H9 (cell line): ENCODE data around the gene PI4KB. TPM values are rescaled to one million over a fixed set of nuclear protein-coding genes. Genes with fewer than 3 reads are reported as not detected.

ENCODE experiments used
- DNase-seq: peaks from one replicate; pipeline ENCODE4 v3.0.0-alpha.2; 2017
- H2AFZ ChIP-seq: one replicate; pipeline ENCODE4 v1.6.1; 2013; ENCODE audit warnings: mild to moderate bottlenecking, low read length, control low read depth, moderate library complexity
- H2AK5ac ChIP-seq: 2 replicates; pipeline ENCODE4 v1.6.1; 2013; ENCODE audit warnings: low read length, control low read depth, mixed read lengths; ENCODE audit not compliant: insufficient read length
- H2BK120ac ChIP-seq: one replicate; pipeline ENCODE4 v1.6.1; 2013; ENCODE audit warnings: low read depth, mild to moderate bottlenecking, low read length, control low read depth, inconsistent platforms; ENCODE audit not compliant: poor library complexity, severe bottlenecking
- H2BK12ac ChIP-seq: 2 replicates; pipeline ENCODE4 v1.6.1; 2013; ENCODE audit warnings: low read length, control low read depth, mixed read lengths, low read depth; ENCODE audit not compliant: insufficient read length
- H2BK15ac ChIP-seq: 2 replicates; pipeline ENCODE4 v1.6.1; 2013; ENCODE audit warnings: low read depth, low read length, control low read depth
- H2BK20ac ChIP-seq: one replicate; pipeline ENCODE4 v1.6.1; 2013; ENCODE audit warnings: low read depth, mild to moderate bottlenecking, low read length, control low read depth, inconsistent platforms; ENCODE audit not compliant: poor library complexity, severe bottlenecking
- H2BK5ac ChIP-seq: 2 replicates; pipeline ENCODE4 v1.6.1; 2013; ENCODE audit warnings: low read length, control low read depth, mixed read lengths; ENCODE audit not compliant: insufficient read length
- H3K14ac ChIP-seq: 2 replicates; pipeline ENCODE4 v1.6.1; 2013; ENCODE audit warnings: low read length, control low read depth; ENCODE audit not compliant: insufficient read depth
- H3K18ac ChIP-seq: 2 replicates; pipeline ENCODE4 v1.6.1; 2013; ENCODE audit warnings: low read depth, mild to moderate bottlenecking, mixed read lengths, low read length, control low read depth; ENCODE audit not compliant: insufficient read length
- H3K23ac ChIP-seq: 2 replicates; pipeline ENCODE4 v1.6.1; 2013; ENCODE audit warnings: low read length, control low read depth, mixed read lengths, low read depth; ENCODE audit not compliant: insufficient read length
- H3K23me2 ChIP-seq: 2 replicates; pipeline ENCODE4 v1.6.1; 2013; ENCODE audit warnings: low read depth, mild to moderate bottlenecking, mixed read lengths, low read length, control low read depth; ENCODE audit not compliant: insufficient read length, poor library complexity, severe bottlenecking
- H3K27ac ChIP-seq: 2 replicates; pipeline ENCODE4 v1.5.1; 2013; ENCODE audit warnings: low read length, control low read depth, mixed read lengths, low read depth; ENCODE audit not compliant: insufficient read length
- H3K27me3 ChIP-seq: 2 replicates; pipeline ENCODE4 v1.6.1; 2013; ENCODE audit warnings: low read length, control low read depth, inconsistent platforms; ENCODE audit not compliant: insufficient read depth
- H3K4ac ChIP-seq: 2 replicates; pipeline ENCODE4 v1.6.1; 2013; ENCODE audit warnings: low read depth, mild to moderate bottlenecking, control low read depth, inconsistent platforms, low read length, moderate library complexity
- H3K4me1 ChIP-seq: 2 replicates; pipeline ENCODE4 v1.6.1; 2013; ENCODE audit warnings: low read length, control low read depth, inconsistent platforms; ENCODE audit not compliant: insufficient read depth
- H3K4me2 ChIP-seq: 2 replicates; pipeline ENCODE4 v1.6.1; 2013; ENCODE audit warnings: low read length, control low read depth, mixed read lengths; ENCODE audit not compliant: insufficient read length, insufficient read depth
- H3K56ac ChIP-seq: 2 replicates; pipeline ENCODE4 v1.6.1; 2013; ENCODE audit warnings: low read depth, mild to moderate bottlenecking, mixed read lengths, low read length, control low read depth; ENCODE audit not compliant: insufficient read length
- H3K79me1 ChIP-seq: 2 replicates; pipeline ENCODE4 v1.6.1; 2013; ENCODE audit warnings: low read depth, mild to moderate bottlenecking, moderate library complexity, low read length, control low read depth, inconsistent platforms; ENCODE audit not compliant: insufficient read depth, poor library complexity, severe bottlenecking
- H3K79me2 ChIP-seq: 2 replicates; pipeline ENCODE4 v1.6.1; 2013; ENCODE audit warnings: low read length, control low read depth, inconsistent platforms; ENCODE audit not compliant: insufficient read depth
- H3K9ac ChIP-seq: 2 replicates; pipeline ENCODE4 v1.6.1; 2013; ENCODE audit warnings: low read length, control low read depth, mixed read lengths; ENCODE audit not compliant: insufficient read length; ENCODE audit errors: extremely low read depth
- H3K9me3 ChIP-seq: one replicate; pipeline ENCODE4 v1.6.1; 2013; ENCODE audit warnings: low read depth, low read length, inconsistent platforms; ENCODE audit not compliant: control insufficient read depth
- H3T11ph ChIP-seq: one replicate; pipeline ENCODE4 v1.6.1; 2013; ENCODE audit warnings: mild to moderate bottlenecking, low read length, control low read depth, inconsistent platforms
- H4K20me1 ChIP-seq: one replicate; pipeline ENCODE4 v1.6.1; 2013; ENCODE audit not compliant: control insufficient read depth, insufficient read length, insufficient read depth
- H4K5ac ChIP-seq: 2 replicates; pipeline ENCODE4 v1.6.1; 2013; ENCODE audit warnings: low read depth, mild to moderate bottlenecking, mixed read lengths, low read length, control low read depth; ENCODE audit not compliant: insufficient read length
- H4K8ac ChIP-seq: replicated peaks from 2 replicates; pipeline ENCODE4 v1.6.1; 2013; ENCODE audit warnings: low read length, control low read depth, mixed read lengths, low read depth; ENCODE audit not compliant: insufficient read length
- H4K91ac ChIP-seq: 2 replicates; pipeline ENCODE4 v1.6.1; 2013; ENCODE audit warnings: low read depth, mild to moderate bottlenecking, moderate library complexity, mixed read lengths, low read length, control low read depth; ENCODE audit not compliant: insufficient read length
- H3K27ac Mint-ChIP-seq, 3 experiments: 2 replicates in 2 of 3; 3 replicates in 1 of 3; pipeline ENCODE4 v1.8.0; 2020 to 2021; ENCODE audit warnings: mixed read lengths in 3 of 3, mild to moderate bottlenecking in 1 of 3, moderate library complexity in 1 of 3
- H3K27me3 Mint-ChIP-seq: 2 replicates; pipeline ENCODE4 v1.8.0; 2021; ENCODE audit warnings: low read depth, mild to moderate bottlenecking, moderate library complexity, mixed read lengths
- H3K36me3 Mint-ChIP-seq, 3 experiments: 2 replicates in 2 of 3; 3 replicates in 1 of 3; pipeline ENCODE4 v1.8.0; 2020 to 2021; ENCODE audit warnings: low read depth in 3 of 3, mixed read lengths in 3 of 3; ENCODE audit not compliant: insufficient read depth in 1 of 3
- H3K4me1 Mint-ChIP-seq, 2 experiments: 2 replicates each; pipeline ENCODE4 v1.8.0; 2020; ENCODE audit warnings: mixed read lengths in 2 of 2
- H3K4me3 Mint-ChIP-seq, 2 experiments: 2 replicates in 1 of 2; 3 replicates in 1 of 2; pipeline ENCODE4 v1.8.0; 2020 to 2021; ENCODE audit warnings: mild to moderate bottlenecking in 2 of 2, mixed read lengths in 2 of 2, moderate library complexity in 1 of 2
- H3K9me3 Mint-ChIP-seq, 2 experiments: 2 replicates in 1 of 2; 3 replicates in 1 of 2; pipeline ENCODE4 v1.8.0; 2020; ENCODE audit warnings: mild to moderate bottlenecking in 2 of 2, mixed read lengths in 2 of 2, moderate library complexity in 1 of 2
- WGBS: extraction: QIAGEN DNeasy Blood & Tissue Kit; methylation state at CpG from one replicate; pipeline ENCODE4 v1.1.7; 2013; ENCODE audit warnings: missing lambda C conversion rate, low lambda C conversion rate, mixed read lengths; ENCODE audit not compliant: insufficient read length; ENCODE audit errors: extremely low coverage; 5-methylcytosine and 5-hydroxymethylcytosine counted together
- total RNA-seq: library from RNA; stranded (reverse); gene quantifications from 2 replicates; pipeline ENCODE4 v1.2.1, GENCODE V29; 2021
- TF ChIP-seq, protein P1 (sequence below): fragments of 200-600 bp; sonication (generic); conservative IDR thresholded peaks from 3 replicates; pipeline ENCODE4 v1.8.0; 2021; ENCODE audit warnings: antibody characterized with exemption, mild to moderate bottlenecking

Gene PI4KB
- total RNA-seq, 1 experiment from 2014 or later, result 39.1 TPM

- no peak for DNase-seq
- no peaks in the 10 kb centered on the region for H3K27me3 Mint-ChIP-seq
- Histone ChIP-seq H3K18ac (no peak overlapping the region), H3K4me1 (no peaks in the 10 kb centered on the region), H3K23ac (no peak overlapping the region), H2AK5ac (no peak overlapping the region), H3K79me1 (peaks cover 9% of the 10 kb centered on the region), H3K27ac (no peak overlapping the region), H3K14ac (no peak overlapping the region), H3K23me2 (peaks cover 7% of the 10 kb centered on the region), H2BK120ac (no peak overlapping the region), H3K4me2 (no peak overlapping the region), H3K56ac (no peak overlapping the region), H3K79me2 (peaks cover 1% of the 10 kb centered on the region; the same call in 1 of the 2 replicates), H4K20me1 (peaks cover 2% of the 10 kb centered on the region), H3K4ac (no peak overlapping the region), H2BK20ac (no peak overlapping the region), H4K5ac (no peak overlapping the region), H3K9me3 (no peaks in the 10 kb centered on the region), H4K91ac (no peak overlapping the region), H4K8ac (no peak overlapping the region), H2AFZ (no peak overlapping the region), H2BK12ac (no peak overlapping the region), H2BK5ac (no peak overlapping the region), H2BK15ac (no peak overlapping the region), H3T11ph (no peak overlapping the region), H3K27me3 (no peaks in the 10 kb centered on the region), H3K9ac (no peak overlapping the region)
- WGBS, result no CpG with 5 or more reads among the region's 2 CpGs
- H3K36me3 Mint-ChIP-seq, result peaks cover 28 to 46% (median 42%) of the 10 kb centered on the region in 3 experiments
- TF ChIP-seq, protein P1, sequence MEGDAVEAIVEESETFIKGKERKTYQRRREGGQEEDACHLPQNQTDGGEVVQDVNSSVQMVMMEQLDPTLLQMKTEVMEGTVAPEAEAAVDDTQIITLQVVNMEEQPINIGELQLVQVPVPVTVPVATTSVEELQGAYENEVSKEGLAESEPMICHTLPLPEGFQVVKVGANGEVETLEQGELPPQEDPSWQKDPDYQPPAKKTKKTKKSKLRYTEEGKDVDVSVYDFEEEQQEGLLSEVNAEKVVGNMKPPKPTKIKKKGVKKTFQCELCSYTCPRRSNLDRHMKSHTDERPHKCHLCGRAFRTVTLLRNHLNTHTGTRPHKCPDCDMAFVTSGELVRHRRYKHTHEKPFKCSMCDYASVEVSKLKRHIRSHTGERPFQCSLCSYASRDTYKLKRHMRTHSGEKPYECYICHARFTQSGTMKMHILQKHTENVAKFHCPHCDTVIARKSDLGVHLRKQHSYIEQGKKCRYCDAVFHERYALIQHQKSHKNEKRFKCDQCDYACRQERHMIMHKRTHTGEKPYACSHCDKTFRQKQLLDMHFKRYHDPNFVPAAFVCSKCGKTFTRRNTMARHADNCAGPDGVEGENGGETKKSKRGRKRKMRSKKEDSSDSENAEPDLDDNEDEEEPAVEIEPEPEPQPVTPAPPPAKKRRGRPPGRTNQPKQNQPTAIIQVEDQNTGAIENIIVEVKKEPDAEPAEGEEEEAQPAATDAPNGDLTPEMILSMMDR, result no peak
- peak overlapping the region in 1 of 3 experiments; percentile 89; a peak in 2 of 7 replicates for H3K27ac Mint-ChIP-seq
- H3K4me3 Mint-ChIP-seq, result no peak overlapping the region
- H3K4me1 Mint-ChIP-seq, result peaks cover 12 to 16% of the 10 kb centered on the region in 2 experiments
- no peaks in the 10 kb centered on the region for H3K9me3 Mint-ChIP-seq
Observed at GRCh38 chr1:151342021-151342420, 14.8 kb upstream of the PI4KB start.
